Mesenteric fat pad (tissue), 1 donor: Measurements from ENCODE around the gene COPZ1. TPM values are rescaled to one million over a fixed set of nuclear protein-coding genes. Genes with fewer than 3 reads are reported as not detected.
"Not testable (repeated sequence)": the region's sequence is repeated elsewhere in the genome, so short reads cannot be mapped to it uniquely, and the experiment has no call there.

Experiments
- DNase-seq: peaks from one replicate; pipeline ENCODE4 v3.0.0-alpha.2; 2020; ENCODE audit warnings: low spot score
- total RNA-seq: library from RNA; stranded (reverse); fragmentation: NEBNext Ultra II Directional; extraction: Animal tissue kit (Norgen Biotek cat#: 25700); gene quantifications from one replicate; pipeline ENCODE4 v1.2.1, GENCODE V29; 2021
- donor health status: DM: yes; HTN: yes; CAD: no.

Gene COPZ1
- total RNA-seq, 1 donor from 2014 or later = 93.8 TPM

- no peak for DNase-seq
Measured at GRCh38 chr12:54330442-54330841, 5.5 kb downstream of the COPZ1 start.

DNA sequence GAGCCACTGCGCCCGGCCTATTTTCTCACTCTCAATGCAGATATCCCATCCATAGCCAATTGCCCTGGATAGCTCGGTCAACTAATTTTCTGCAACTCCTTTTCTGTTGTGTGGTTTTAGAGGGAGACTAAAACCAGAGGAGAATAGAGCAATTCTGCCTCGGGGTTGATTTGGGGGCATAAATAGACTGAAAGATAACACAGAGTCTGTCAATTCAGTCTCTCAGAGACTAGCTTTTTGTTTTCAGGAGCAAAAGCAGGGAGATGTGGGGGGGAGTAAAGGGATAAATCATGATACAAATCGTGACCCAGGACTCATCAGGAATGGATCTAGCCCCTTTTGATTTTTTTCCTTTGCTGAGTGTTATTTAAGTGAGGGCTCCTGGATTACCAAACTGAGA, 6.5 kb downstream of the COPZ1 start:
- DNase-seq = no peak

- no peak for DNase-seq
Measured at GRCh38 chr12:54333420-54334034, 8.6 kb downstream of the COPZ1 start.

GRCh38 chr12:54337280-54337842, 12.4 kb downstream of the COPZ1 start:
- DNase-seq = no peak

GRCh38 chr12:54337854-54338650, 13.1 kb downstream of the COPZ1 start:
- no peak for DNase-seq

- no peak for DNase-seq
Measured at GRCh38 chr12:54338698-54339296, 13.9 kb downstream of the COPZ1 start.

DNA sequence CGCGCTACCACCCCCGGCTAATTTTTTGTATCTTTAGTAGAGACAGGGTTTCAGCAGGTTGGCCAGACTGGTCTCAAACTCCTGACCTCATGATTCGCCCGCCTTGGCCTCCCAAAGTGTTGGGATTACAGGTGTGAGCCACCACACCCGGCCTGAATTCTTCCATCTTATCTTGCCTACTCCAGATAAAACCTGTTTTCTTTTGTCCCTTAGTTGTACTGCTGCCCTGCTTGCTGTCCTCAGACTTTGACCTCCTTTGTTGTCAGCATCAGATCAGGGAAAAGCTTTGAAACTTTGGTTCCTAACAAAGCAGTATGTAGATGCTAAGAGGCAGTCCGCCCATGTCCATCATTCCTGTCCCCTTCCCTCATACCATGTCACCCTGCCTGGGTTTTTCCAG, 15.9 kb downstream of the COPZ1 start:
- DNase-seq = no peak

- no peak for DNase-seq
Measured at GRCh38 chr12:54341378-54342300, 16.7 kb downstream of the COPZ1 start.

GRCh38 chr12:54349036-54349435, 24.1 kb downstream of the COPZ1 start:
- no peak for DNase-seq

GRCh38 chr12:54349679-54350078, 24.7 kb downstream of the COPZ1 start:
- DNase-seq = no peak

DNA sequence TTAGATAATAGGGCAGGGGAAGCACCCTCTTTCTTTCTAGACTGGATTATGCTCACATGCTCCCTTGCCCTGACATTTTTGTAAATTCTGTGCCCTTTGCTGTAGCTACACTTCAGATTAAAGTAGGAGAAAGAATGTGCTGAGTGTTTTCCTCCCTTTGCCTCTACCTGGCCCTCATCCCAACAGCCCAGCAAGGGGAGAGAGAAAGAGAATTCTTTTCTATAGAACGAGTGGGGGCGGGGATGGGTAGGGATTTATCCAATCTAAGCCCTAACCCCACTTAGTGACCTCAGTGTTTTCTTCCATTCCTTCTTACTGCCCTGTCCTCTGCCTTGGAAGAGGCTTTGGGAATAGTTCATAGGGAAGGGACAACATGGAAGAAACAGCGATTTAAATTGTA, 25.8 kb downstream of the COPZ1 start:
- no peak for DNase-seq

GRCh38 chr12:54351341-54351740, 26.4 kb downstream of the COPZ1 start:
- no peak for DNase-seq

DNA sequence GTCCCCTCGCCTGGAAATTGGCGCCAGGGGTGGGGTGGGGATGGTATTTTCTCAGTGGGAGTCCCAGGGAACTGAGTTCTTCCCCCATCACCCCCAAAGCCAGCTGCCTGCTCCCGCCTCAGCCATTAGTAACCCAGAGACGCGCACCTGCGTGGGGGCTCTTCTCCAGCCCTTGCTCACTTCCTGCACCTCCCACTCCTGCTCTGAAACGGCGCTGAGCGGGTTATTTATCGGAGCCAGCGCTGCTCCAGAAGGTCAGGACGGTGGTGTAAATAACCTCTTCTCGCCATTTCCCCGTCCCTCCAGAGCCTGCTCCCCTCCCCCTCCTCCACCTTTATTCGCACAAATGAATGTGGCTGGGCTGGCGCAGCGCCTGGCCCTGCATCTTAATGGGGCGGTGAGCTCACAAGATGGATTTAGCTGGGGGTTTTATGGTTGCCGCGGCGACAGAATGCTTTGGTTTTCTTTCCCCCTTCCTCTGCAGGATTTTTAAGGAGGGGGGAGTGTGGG, 27.1 kb downstream of the COPZ1 start:
- DNase-seq = no peak

DNA sequence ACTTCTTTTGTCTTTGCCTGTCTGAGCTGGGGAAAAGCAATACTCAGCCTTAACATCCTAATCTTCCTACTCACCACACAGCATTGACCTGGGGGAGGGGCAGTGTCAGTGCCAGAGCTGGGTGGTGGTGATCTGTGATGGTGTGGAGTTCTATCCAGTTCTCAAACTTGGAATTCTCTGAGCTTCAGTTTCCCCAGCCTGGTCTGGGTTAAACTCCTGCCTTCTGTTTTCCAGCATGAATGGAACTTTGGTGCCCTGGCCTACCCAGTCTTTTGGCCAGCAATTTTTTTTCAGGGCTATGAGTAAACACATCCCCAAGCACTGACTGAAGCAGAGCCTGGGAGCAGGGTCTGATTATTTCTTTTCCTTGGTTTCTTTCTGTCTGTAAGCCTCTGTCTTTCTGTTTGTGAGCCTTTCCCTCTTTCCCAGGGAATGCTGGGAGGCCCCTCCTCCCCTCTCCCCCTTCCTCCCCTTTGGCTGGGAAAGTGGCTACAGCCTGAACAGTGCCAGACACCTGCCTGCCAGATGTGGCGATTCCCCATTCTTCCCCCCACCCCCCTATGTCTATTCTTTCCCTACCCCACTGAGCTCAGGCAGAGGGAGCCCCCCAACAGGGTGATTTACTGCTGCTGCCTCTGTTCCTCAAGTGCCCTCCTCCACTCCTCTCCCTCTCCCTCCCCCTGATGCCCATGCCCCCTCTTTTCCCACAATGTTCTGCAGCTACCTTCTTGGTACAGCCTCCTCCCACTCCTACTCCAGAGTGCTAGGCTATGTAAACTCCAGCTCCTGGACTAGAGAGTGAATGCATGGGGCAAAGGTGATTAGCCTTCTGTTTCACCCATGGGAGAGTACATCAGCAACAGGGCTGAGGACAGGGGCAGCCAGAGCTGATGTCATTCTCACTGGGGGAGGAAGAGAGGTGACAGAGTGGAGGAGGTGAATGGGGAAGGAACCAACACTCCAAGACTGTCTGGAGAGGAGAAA, 28.3 kb downstream of the COPZ1 start:
- no peak for DNase-seq

- DNase-seq = not testable (repeated sequence)
Measured at GRCh38 chr12:54354271-54354670, 29.3 kb downstream of the COPZ1 start.

- DNase-seq = no peak
Measured at GRCh38 chr12:54355104-54355815, 30.3 kb downstream of the COPZ1 start.

- no peak for DNase-seq
Measured at GRCh38 chr12:54356228-54356627, 31.3 kb downstream of the COPZ1 start.

DNA sequence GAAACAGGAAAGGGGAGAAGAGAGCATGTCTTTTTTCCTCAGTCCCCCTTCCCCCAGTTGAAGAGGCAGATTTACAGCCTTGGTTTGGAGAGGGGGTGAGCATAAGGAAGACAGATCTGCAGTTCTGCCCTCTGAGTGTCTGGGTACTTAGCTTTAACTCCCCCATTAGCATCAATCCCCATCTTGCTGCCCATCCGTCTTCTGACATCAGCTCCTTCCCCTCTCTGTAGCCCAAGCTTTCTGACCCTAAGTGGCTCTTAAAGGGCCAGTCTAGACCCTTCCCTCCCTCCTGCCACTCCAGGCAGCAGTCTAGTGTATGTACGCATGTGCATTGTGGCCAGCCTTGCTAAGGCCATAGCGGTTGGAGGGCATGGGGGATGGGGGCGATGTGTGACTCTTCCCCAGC, 32.0 kb downstream of the COPZ1 start:
- no peak for DNase-seq
